ENCODE measurements around the gene NFIC.

GRCh38 chr19:3338541-3339181 is 27.7 kb upstream of the NFIC start:
- TF ChIP-seq GATA3 (IDR thresholded peaks at IDR 0.05; ENCODE audit: low read depth, low read length) (no peak), GATA2 (IDR thresholded peaks at IDR 0.05; ENCODE audit: low read depth, low read length) (no peak)

Measured in SH-SY5Y (cell line).